PC-9 (cell line): ENCODE measurements around the gene GRHL1.

Source experiments
- CTCF ChIP-seq: fragments of 200-600 bp; sonication (generic); conservative IDR thresholded peaks from 2 replicates; pipeline ENCODE4 v1.6.1; 2017; ENCODE audit warnings: mixed run types, antibody characterized with exemption, mild to moderate bottlenecking, moderate library complexity
- EZH2 ChIP-seq: fragments of 200-600 bp; sonication (generic); IDR thresholded peaks from 2 replicates; pipeline ENCODE4 v1.8.0; 2017; ENCODE audit warnings: antibody characterized with exemption, low read depth

- TF ChIP-seq CTCF (no peak), EZH2 (no peak)
These were observed 91.0 kb downstream of the GRHL1 start for GRCh38 chr2:10042301-10043161.
